Thoracic aorta (tissue), 2 donors: ENCODE measurements around the gene RBM38. TPM values are rescaled to one million over a fixed set of nuclear protein-coding genes. Genes with fewer than 3 reads are reported as not detected.

ENCODE experiments used
- ATAC-seq: fragments of 150-250 bp; one replicate; pipeline ENCODE4 v1.8.0; 2017; ENCODE audit warnings: low read depth; ENCODE audit not compliant: insufficient number of reproducible peaks, low FRiP score
- DNase-seq: peaks from one replicate; pipeline ENCODE4 v3.0.0-alpha.2; 2020; ENCODE audit warnings: low spot score
- H3K27ac ChIP-seq, 2 donors: fragments of 200-600 bp; sonication (generic); 1 replicate in 1 of 2; 2 replicates in 1 of 2; pipeline ENCODE4 v1.5.1; 2016; ENCODE audit warnings: mild to moderate bottlenecking in 2 of 2, moderate library complexity in 2 of 2
- H3K27me3 ChIP-seq: fragments of 200-600 bp; sonication (generic); replicated peaks from 2 replicates; pipeline ENCODE4 v1.6.0; 2016; ENCODE audit warnings: mild to moderate bottlenecking; ENCODE audit not compliant: insufficient read depth
- H3K36me3 ChIP-seq: fragments of 200-600 bp; sonication (generic); one replicate; pipeline ENCODE4 v1.5.1; 2016
- H3K4me1 ChIP-seq, 2 donors: fragments of 200-600 bp; sonication (generic); 1 replicate in 1 of 2; 2 replicates in 1 of 2; pipeline versions ENCODE4 v1.5.1 to v1.6.0; 2016; ENCODE audit warnings: low read depth in 2 of 2, mild to moderate bottlenecking in 1 of 2; ENCODE audit not compliant: control insufficient read depth in 1 of 2
- H3K4me3 ChIP-seq: fragments of 200-600 bp; sonication (generic); 2 replicates; pipeline ENCODE4 v1.5.1; 2016; ENCODE audit warnings: mild to moderate bottlenecking
- H3K9me3 ChIP-seq: fragments of 200-600 bp; sonication (generic); 2 replicates; pipeline ENCODE4 v1.5.1; 2016
- CTCF ChIP-seq: fragments of 200-600 bp; sonication (generic); IDR thresholded peaks from one replicate; pipeline ENCODE4 v1.5.1; 2019; ENCODE audit warnings: antibody characterized with exemption
- total RNA-seq, 2 donors: library from RNA; depleted of rRNA; stranded (reverse); fragments of >200 nt; gene quantifications; one replicate each; pipeline versions ENCODE4 v1.1.0 to v1.2.3, GENCODE V29; 2016

The RBM38 gene
- total RNA-seq, 2 donors from 2014 or later = 9.6 to 24.8 TPM

- no peaks in the 10 kb centered on the region for H3K9me3 ChIP-seq
- ATAC-seq = no peak
- peaks cover 37% of the 10 kb centered on the region for H3K36me3 ChIP-seq
These were observed 13.8 kb upstream of the RBM38 start for GRCh38 chr20:57377350-57377749.

DNA sequence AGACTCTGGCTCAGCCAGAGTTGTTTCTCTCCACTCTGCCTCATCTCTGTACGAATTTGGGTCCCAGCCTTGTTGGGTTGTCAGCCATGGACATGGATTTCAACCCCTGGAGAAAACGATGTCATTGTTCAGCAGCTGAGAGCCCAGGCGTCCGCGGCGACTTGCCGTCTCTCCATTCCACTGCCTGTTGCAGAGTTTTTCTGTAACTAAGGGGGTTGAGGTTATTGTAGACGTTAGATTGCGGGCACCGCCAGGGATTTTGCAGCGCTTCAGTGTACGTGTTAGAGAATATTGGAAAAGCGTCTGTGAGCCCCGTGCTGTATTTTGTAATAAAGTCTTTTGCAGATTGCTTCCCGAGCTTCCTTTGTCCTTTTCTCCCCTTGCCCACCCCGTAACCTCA is 13.1 kb upstream of the RBM38 start:
- ATAC-seq = no peak
- Histone ChIP-seq H3K27me3 (no peaks in the 10 kb centered on the region), H3K9me3 (no peaks in the 10 kb centered on the region), H3K27ac (no peak overlapping the region), H3K4me1 (no peaks in the 10 kb centered on the region), H3K36me3 (peaks cover 30% of the 10 kb centered on the region), H3K4me3 (no peak overlapping the region)
- DNase-seq = no peak
- no peak for TF ChIP-seq CTCF

More at GRCh38 chr20:57377350-57377749, 13.8 kb upstream of the RBM38 start:
- H3K4me1 ChIP-seq = no peaks in the 10 kb centered on the region
- H3K27me3 ChIP-seq = no peaks in the 10 kb centered on the region
- H3K4me3 ChIP-seq = no peak overlapping the region
- H3K27ac ChIP-seq = no peak overlapping the region
- DNase-seq = no peak
- TF ChIP-seq CTCF = no peak

- Histone ChIP-seq H3K27me3 (no peaks in the 10 kb centered on the region), H3K27ac (no peak overlapping the region), H3K36me3 (peaks cover 24% of the 10 kb centered on the region), H3K4me3 (no peak overlapping the region), H3K4me1 (no peaks in the 10 kb centered on the region), H3K9me3 (no peaks in the 10 kb centered on the region)
- no peak for ATAC-seq
- DNase-seq = no peak
- TF ChIP-seq CTCF = no peak
These were observed 12.4 kb upstream of the RBM38 start for GRCh38 chr20:57378646-57379262.

GRCh38 chr20:57379263-57379647 is 11.9 kb upstream of the RBM38 start:
- Histone ChIP-seq H3K36me3 (peaks cover 21% of the 10 kb centered on the region), H3K9me3 (no peaks in the 10 kb centered on the region), H3K4me3 (no peak overlapping the region), H3K27ac (no peak overlapping the region), H3K4me1 (no peaks in the 10 kb centered on the region), H3K27me3 (no peaks in the 10 kb centered on the region)
- no peak for DNase-seq
- TF ChIP-seq CTCF = no peak
- ATAC-seq = no peak

DNA sequence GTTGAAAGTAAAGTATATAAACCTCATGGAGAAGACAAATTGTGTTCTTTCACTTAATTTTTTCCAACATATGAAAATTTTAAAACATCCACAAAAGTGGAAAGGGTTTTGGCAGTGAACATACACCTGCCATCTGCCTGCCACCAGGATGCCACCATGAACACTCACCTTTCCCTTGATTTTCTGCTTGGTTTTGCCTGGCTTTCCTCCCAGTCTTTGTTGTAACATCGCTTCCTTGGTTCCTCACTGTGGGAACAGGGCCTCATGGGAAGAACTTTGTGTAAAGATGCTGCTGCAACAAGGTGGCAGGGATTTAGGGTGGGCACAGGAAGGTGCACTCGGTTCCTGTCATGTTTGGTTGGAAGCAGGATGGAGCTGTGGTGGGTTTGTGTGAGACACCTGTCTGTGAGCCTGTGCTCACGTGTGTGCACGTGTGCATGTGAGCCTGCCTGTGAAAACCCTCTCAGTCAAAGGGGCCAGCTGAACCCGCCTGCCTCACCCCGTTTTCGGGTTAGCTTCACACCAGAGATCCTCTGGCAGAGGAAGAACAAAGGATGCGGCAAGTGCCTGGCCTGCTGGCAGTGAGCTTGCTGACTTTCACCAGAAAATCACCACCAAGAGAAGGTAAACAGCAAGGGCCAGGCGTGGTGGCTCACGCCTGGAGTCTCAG is 11.0 kb upstream of the RBM38 start:
- Histone ChIP-seq H3K9me3 (no peaks in the 10 kb centered on the region), H3K27ac (no peak overlapping the region), H3K36me3 (peaks cover 18% of the 10 kb centered on the region), H3K27me3 (no peaks in the 10 kb centered on the region), H3K4me1 (no peaks in the 10 kb centered on the region), H3K4me3 (no peak overlapping the region)
- DNase-seq (no peak), ATAC-seq (no peak)
- no peak for TF ChIP-seq CTCF
